C1 segment of cervical spinal cord (tissue), 14 donors: ENCODE results near the gene LOXL3.

ENCODE experiments used
- DNase-seq, 14 donors: peaks; one replicate each; lab custom pipeline; 2025; lab: John Stamatoyannopoulos, UW

The LOXL3 gene

DNA sequence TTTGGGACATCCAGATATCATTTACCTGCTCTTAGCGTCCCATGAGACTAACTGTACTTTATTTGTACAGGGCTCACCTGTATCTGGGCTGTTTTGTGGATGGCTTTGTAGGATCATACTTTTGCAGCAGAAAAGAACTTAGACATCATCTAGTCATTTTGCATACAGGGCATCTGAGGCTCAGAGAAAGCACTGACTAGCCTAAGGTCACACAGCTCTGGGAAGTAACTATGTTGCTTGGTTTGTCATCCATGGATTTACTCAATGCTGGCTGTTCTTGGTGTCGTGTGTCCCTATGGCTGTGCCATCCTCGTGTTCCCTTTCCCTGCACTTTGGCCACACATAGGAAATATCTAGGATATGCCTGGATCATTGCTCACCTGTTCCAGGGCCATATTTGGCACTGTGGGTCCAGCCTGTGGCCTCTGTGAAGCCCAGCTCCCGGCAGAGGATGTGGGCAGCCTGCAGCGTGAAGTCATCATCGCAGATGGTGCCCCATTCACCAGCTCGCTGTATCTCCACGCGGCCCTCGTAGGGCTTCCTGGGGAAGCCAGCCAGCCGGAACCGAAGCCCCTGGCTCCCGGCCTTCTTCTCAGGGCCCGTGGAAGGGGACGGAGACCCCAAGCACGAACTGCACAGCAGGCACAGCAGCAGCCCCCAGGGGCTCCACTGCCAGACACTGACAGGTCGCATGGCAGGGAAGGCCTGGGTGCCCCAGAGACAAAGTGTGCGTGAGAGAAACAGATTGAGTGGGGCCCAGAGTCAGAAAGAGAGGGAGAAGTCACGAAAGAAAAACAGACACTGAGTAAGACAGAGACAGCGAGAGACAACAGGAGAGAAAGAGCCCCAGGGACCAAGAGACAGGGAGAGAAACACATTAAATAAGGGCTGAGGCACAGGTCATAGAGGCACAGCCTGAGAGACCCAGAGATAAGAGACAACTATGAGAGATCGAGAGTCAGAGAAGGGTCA is 1.5 kb downstream of the LOXL3 start:
- DNase-seq = no peak

DNA sequence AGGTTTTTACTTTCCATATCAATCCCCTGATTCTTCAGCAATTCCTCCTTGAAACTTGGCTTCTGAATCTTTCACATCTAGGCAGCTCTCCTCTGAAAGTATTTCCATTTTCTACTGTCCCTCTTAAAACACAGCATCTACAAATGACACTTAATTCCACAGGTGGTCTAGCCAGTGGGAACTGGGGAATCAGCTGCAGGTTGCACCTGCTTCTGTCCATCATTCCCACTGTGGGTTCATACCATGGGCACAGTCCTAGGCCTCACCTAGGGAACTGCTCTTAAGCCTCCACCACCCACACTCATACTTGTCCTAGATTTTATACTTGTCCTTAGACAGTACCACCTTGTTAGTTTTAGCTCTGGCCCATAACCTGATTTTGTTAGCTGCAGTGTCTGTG is 2.2 kb downstream of the LOXL3 start:
- no peak for DNase-seq

GRCh38 chr2:74550231-74550630 is 3.5 kb downstream of the LOXL3 start:
- DNase-seq = no peak

DNA sequence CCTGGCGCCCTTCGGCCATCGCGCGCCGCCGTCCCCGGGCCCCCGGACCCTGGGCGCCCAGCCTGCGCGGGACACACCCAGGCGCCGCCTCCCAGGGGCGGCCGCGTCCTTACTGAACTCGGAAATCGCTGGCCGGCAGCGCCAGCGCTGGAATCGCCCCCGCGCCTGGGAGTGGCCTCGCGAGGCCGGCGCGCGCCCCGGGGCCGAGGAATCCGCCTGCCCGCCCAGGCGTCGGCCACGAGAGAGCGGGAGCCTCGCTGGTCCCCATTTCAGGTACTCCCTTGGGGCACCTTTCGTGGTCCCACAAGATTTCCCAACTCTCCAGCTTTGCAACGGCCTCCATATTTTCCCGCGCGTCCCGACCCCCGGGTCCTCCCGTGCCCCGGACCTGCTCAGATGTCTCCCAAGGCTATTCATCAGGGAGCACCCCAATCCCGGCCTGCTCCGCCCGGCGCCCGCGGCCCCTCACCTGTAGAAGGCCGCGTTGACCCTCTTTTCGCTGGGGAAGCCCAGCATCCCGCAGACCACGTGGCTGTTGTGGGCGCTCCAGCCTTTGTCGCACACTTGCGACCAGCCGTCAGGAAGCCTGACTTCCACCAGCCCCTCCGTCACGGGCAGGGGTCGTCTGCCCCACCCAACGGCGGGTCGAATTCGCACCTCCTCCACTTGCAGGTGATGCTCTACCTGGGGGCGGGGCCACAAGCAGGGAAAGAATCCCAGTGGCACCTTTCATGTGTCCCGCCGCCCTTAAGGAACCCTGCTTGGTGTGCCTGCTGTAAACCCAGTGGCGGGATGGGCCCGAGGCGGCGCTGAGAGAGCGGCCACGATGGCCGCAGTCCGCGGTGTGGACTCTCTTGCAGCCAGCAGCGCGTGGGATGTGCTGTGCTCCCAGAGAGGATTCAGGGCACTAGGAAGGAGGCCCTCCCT is 4.6 kb downstream of the LOXL3 start:
- DNase-seq = peak in 1 of 14 donors; percentile 22

GRCh38 chr2:74548285-74548899 is 5.3 kb downstream of the LOXL3 start:
- no peak for DNase-seq

GRCh38 chr2:74546004-74546403 is 7.7 kb downstream of the LOXL3 start:
- DNase-seq = no peak

- no peak for DNase-seq
Observed at GRCh38 chr2:74544634-74545033, 9.1 kb downstream of the LOXL3 start.

GRCh38 chr2:74542978-74543377 is 10.8 kb downstream of the LOXL3 start:
- no peak for DNase-seq

- no peak for DNase-seq
Observed at GRCh38 chr2:74540291-74540690, 13.5 kb downstream of the LOXL3 start.

- DNase-seq = no peak
Observed at GRCh38 chr2:74538881-74539339, 14.8 kb downstream of the LOXL3 start.

DNA sequence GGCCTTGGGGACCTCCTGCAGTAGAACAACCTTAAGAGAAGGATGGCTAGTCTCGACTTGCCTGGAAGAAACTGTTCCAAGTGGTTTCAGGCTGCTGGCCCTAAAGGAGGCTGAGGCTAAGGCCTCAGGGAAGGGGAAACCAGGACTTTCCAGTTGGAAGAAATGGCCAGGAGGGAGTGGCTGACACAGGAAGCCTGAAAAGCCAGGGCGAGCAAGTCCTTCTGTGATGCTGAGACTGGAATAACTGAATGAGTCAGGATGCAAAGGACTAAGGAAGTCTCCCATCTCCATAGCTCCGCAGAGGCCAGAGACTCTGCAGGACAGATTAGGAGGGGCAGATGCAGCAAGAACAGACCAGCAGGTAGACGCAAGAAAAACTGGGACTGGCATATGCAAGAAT is 16.6 kb downstream of the LOXL3 start:
- no peak for DNase-seq

DNA sequence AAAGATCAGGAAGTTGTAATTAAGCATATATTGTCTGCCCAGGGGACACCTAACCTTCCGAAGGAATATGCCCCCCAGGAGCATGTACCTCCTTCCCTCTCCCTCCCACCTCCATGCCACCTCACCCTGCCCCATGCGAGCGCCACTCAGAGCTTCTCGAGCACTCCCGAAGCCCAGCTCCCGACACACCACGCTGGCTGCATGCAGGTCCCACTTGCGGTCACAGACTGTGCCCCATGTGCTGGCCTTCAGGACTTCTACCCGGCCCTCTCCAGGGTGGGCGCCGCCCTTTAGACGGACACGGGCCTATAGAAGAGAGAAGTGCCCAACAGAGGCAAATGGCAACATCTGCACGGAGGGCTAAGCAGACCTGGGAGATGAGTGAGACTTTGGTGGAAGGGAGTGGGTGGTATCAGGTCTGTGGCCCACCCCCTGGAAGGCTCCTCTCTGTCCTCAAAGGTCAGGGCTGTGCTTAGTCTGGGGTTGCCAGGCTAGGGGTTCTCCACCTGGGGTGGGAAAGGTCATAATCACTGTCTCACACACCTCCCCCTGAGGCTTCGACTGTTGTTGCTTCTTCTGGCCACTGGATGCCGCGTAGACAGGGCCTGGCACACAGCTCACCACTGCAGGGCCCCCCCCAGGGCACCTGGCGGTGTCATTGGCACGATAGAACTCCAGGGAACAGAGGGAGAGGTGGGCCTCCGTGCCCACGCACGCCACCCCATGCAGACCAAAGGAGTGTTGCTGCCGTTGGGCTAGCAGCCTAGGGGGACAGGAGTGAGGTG is 17.4 kb downstream of the LOXL3 start:
- no peak for DNase-seq

GRCh38 chr2:74535440-74535965 is 18.2 kb downstream of the LOXL3 start:
- DNase-seq = no peak

- no peak for DNase-seq
Observed at GRCh38 chr2:74534411-74534810, 19.3 kb downstream of the LOXL3 start.

GRCh38 chr2:74533464-74533863 is 20.3 kb downstream of the LOXL3 start:
- no peak for DNase-seq

DNA sequence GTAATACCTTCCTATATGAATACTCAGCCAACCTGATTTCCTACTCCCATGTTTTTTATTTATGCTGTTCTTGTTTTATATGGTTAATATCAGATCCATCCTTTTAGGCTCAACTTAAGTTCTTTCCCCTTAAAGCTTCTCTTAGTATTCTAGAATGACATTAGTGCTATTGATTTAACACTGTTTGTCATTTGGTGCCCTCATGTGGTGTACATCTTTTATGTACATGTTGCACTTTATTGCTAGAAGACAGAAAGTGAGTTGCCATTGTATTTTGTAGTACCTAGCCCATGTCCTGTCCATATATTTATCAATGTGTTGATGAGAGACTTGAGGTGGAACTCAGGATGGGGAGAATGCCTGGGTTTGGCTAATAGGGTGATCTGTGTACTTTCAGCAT is 21.5 kb downstream of the LOXL3 start:
- DNase-seq = no peak

DNA sequence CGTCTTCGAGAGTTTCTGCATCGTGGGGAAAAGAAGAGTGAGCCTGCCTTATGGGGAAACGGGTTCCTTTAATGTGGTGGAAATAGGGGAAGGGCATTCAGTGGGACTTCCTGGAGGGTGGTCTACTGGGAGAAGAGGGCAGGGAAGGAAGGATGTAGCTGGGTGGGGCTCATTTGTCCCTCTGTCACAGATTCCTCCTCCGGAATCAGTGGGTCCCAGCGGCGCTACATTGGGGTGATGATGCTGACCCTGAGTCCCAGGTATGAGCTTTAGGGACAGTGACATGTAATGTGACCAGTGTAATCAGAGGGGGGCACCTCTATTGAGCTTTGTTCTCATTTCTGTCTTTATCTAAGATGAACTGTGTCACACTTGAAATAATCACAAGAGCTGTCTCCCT is 22.1 kb downstream of the LOXL3 start:
- no peak for DNase-seq

- peak in 7 of 14 donors; percentile 19 to 67 (median 46) for DNase-seq
Observed at GRCh38 chr2:74530239-74531187, 23.2 kb downstream of the LOXL3 start.
